ENCODE results near the gene SLC2A3.
"Not testable (repeated sequence)": the region's sequence is repeated elsewhere in the genome, so short reads cannot be mapped to it uniquely, and the experiment has no call there.

Gene SLC2A3

GRCh38 chr12:7961395-7962178 lies 25.6 kb upstream of the SLC2A3 start:
- no peak for TF ChIP-seq PKNOX1 (IDR thresholded peaks at IDR 0.05)
- no peak for TF ChIP-seq FOXA1 (IDR thresholded peaks at IDR 0.05)
- no peak for TF ChIP-seq ZNF384 (IDR thresholded peaks at IDR 0.05)
- TF ChIP-seq SUZ12 (IDR thresholded peaks at IDR 0.05): no peak
- TF ChIP-seq BHLHE40 (IDR thresholded peaks at IDR 0.05; ENCODE audit: borderline replicate concordance): no peak
- TF ChIP-seq ARNT (IDR thresholded peaks at IDR 0.05): no peak
- no peak for TF ChIP-seq FOXK2 (IDR thresholded peaks at IDR 0.05)
- no peak for TF ChIP-seq L3MBTL2 (conservative IDR thresholded peaks at IDR 0.05)
- TF ChIP-seq NFRKB (IDR thresholded peaks at IDR 0.05): no peak
- no peak for TF ChIP-seq SP1 (IDR thresholded peaks at IDR 0.05)
- TF ChIP-seq LEF1 (IDR thresholded peaks at IDR 0.05; ENCODE audit: borderline replicate concordance): no peak
- no peak for TF ChIP-seq FOXM1 (IDR thresholded peaks at IDR 0.05; ENCODE audit: borderline replicate concordance)
- no peak for TF ChIP-seq TARDBP (IDR thresholded peaks at IDR 0.05)
- no peak for TF ChIP-seq HDGF (IDR thresholded peaks at IDR 0.05; ENCODE audit: borderline replicate concordance)
- no peak for TF ChIP-seq ELF4 (IDR thresholded peaks at IDR 0.05)
- no peak for TF ChIP-seq CTBP1 (IDR thresholded peaks at IDR 0.05; ENCODE audit: borderline replicate concordance)
- CTCF ChIA-PET: interaction anchor here (1.1 to 2.1 kb wide), 2 partner anchors 15 to 28 kb away, joined by 3 to 21 read pairs; no protein-coding TSS in a partner anchor
- POLR2A ChIA-PET: interaction anchor here (1.6 to 2.8 kb wide), 3 partner anchors 9 to 26 kb away, joined by 3 to 43 read pairs (median 19); partner anchors contain the start of gene SLC2A3
- DNase-seq (ENCODE audit: extremely low spot score): no peak

- TF ChIP-seq NFRKB (IDR thresholded peaks at IDR 0.05) (no peak), BHLHE40 (IDR thresholded peaks at IDR 0.05; ENCODE audit: borderline replicate concordance) (no peak), ARNT (IDR thresholded peaks at IDR 0.05) (no peak), ELF4 (IDR thresholded peaks at IDR 0.05) (no peak), ZNF384 (IDR thresholded peaks at IDR 0.05) (no peak)
- CTCF ChIA-PET: interaction anchor here (0.6 to 2.1 kb wide), 4 partner anchors 22 to 34 kb away, joined by 4 to 21 read pairs (median 6); partner anchors contain the start of gene SLC2A3
- DNase-seq (ENCODE audit: extremely low spot score): peak; percentile 8
- POLR2A ChIA-PET: interaction anchor here (1.6 to 2.8 kb wide), 3 partner anchors 11 to 24 kb away, joined by 3 to 43 read pairs (median 19); partner anchors contain the start of gene SLC2A3
Measured at GRCh38 chr12:7959701-7960121, 23.7 kb upstream of the SLC2A3 start.

GRCh38 chr12:7959278-7959677 lies 23.3 kb upstream of the SLC2A3 start:
- POLR2A ChIA-PET: interaction anchor here (2.8 kb wide), 1 partner anchor 23 kb away, joined by 43 read pairs; the partner anchor contains the start of gene SLC2A3

GRCh38 chr12:7954877-7955276 lies 18.9 kb upstream of the SLC2A3 start:
- CTCF ChIA-PET: interaction anchor here (1.0 kb wide), 1 partner anchor 17 kb away, joined by 4 read pairs; no protein-coding TSS in a partner anchor
- DNase-seq (ENCODE audit: extremely low spot score); POLR2A ChIA-PET: not testable (repeated sequence)

More at GRCh38 chr12:7959278-7959677, 23.3 kb upstream of the SLC2A3 start:
- CTCF ChIA-PET: interaction anchor here (0.6 to 2.1 kb wide), 2 partner anchors 21 to 26 kb away, joined by 4 to 21 read pairs; no protein-coding TSS in a partner anchor
- TF ChIP-seq HDGF (IDR thresholded peaks at IDR 0.05; ENCODE audit: borderline replicate concordance): no peak
- no peak for DNase-seq (ENCODE audit: extremely low spot score)

- CTCF ChIA-PET; POLR2A ChIA-PET; DNase-seq (ENCODE audit: extremely low spot score): not testable (repeated sequence)
Measured at GRCh38 chr12:7954418-7954817, 18.4 kb upstream of the SLC2A3 start.

- CTCF ChIA-PET: interaction anchor here (0.6 kb wide), 1 partner anchor 16 kb away, joined by 3 read pairs; no protein-coding TSS in a partner anchor
- POLR2A ChIA-PET; DNase-seq (ENCODE audit: extremely low spot score): not testable (repeated sequence)
Measured at GRCh38 chr12:7953912-7954311, 17.9 kb upstream of the SLC2A3 start.

GRCh38 chr12:7951671-7952070 lies 15.7 kb upstream of the SLC2A3 start:
- CTCF ChIA-PET: no interaction called here
- no peak for TF ChIP-seq ARNT (IDR thresholded peaks at IDR 0.05)
- TF ChIP-seq BHLHE40 (IDR thresholded peaks at IDR 0.05; ENCODE audit: borderline replicate concordance): no peak
- TF ChIP-seq TARDBP (IDR thresholded peaks at IDR 0.05): no peak
- TF ChIP-seq FOXK2 (IDR thresholded peaks at IDR 0.05): no peak
- no peak for TF ChIP-seq L3MBTL2 (conservative IDR thresholded peaks at IDR 0.05)
- no peak for TF ChIP-seq NFRKB (IDR thresholded peaks at IDR 0.05)
- no peak for TF ChIP-seq FOXA1 (IDR thresholded peaks at IDR 0.05)
- no peak for TF ChIP-seq SP1 (IDR thresholded peaks at IDR 0.05)
- TF ChIP-seq HDGF (IDR thresholded peaks at IDR 0.05; ENCODE audit: borderline replicate concordance): no peak
- TF ChIP-seq CTBP1 (IDR thresholded peaks at IDR 0.05; ENCODE audit: borderline replicate concordance): no peak
- TF ChIP-seq PKNOX1 (IDR thresholded peaks at IDR 0.05): no peak
- POLR2A ChIA-PET: no interaction called here
- DNase-seq (ENCODE audit: extremely low spot score): no peak

- CTCF ChIA-PET; DNase-seq (ENCODE audit: extremely low spot score); POLR2A ChIA-PET: not testable (repeated sequence)
Measured at GRCh38 chr12:7950230-7950943, 14.4 kb upstream of the SLC2A3 start.
